NB4 (cell line): Measurements from ENCODE around the gene CLIP3.
A peak's percentile ranks its signal among the peaks of the same experiment; 100 is the strongest.

Experiments
- DNase-seq: peaks from one replicate; pipeline ENCODE4 v3.0.0; 2010; ENCODE audit warnings: low read depth
- H3K4me3 ChIP-seq: one replicate; pipeline ENCODE4 v1.5.1; 2011; ENCODE audit warnings: mild to moderate bottlenecking, low read depth, low read length, moderate library complexity
- MYC ChIP-seq: IDR thresholded peaks from 2 replicates; pipeline ENCODE4 v1.6.1; 2011; ENCODE audit warnings: low read depth, low read length
- POLR2A ChIP-seq: IDR thresholded peaks from 2 replicates; pipeline ENCODE4 v1.6.1; 2011; ENCODE audit warnings: mild to moderate bottlenecking; ENCODE audit not compliant: insufficient read length; ENCODE audit errors: extremely low read depth
- TF ChIP-seq, protein P1 (sequence below): IDR thresholded peaks from one replicate; pipeline ENCODE4 v1.5.1; 2012; ENCODE audit warnings: low read depth, low read length
- TF ChIP-seq, protein P2 (sequence below): IDR thresholded peaks from 2 replicates; pipeline ENCODE4 v1.6.1; 2011; ENCODE audit warnings: low read depth, low read length

The CLIP3 gene

DNA sequence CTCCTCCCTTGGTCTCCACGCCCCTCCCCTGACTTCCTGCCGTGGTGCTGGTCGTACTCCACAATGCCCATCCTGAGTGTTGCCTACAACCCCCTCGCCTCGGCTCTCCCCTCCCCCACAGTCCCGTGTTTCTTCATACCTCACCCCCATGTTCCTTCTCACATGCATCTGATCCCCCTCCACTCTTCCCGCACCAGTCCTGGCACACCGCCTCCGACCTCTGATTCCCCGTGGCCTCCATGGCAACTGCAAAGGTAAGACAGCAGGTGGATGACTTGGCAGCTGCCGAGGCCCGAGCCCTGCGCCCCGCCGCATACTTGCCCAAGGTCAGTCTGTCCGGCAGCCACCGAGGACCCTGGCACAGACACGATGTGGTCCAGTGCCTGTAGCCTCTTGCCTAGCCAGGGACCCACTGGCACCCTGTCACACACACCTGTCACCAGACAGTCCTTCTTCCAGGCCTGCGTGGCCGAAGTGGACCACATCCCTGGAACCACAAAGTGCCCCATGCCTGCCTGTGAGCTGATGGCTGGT lies 53.8 kb downstream of the CLIP3 start:
- H3K4me3 ChIP-seq, result no peak overlapping the region
- TF ChIP-seq POLR2A, result no peak
- TF ChIP-seq, protein P1, sequence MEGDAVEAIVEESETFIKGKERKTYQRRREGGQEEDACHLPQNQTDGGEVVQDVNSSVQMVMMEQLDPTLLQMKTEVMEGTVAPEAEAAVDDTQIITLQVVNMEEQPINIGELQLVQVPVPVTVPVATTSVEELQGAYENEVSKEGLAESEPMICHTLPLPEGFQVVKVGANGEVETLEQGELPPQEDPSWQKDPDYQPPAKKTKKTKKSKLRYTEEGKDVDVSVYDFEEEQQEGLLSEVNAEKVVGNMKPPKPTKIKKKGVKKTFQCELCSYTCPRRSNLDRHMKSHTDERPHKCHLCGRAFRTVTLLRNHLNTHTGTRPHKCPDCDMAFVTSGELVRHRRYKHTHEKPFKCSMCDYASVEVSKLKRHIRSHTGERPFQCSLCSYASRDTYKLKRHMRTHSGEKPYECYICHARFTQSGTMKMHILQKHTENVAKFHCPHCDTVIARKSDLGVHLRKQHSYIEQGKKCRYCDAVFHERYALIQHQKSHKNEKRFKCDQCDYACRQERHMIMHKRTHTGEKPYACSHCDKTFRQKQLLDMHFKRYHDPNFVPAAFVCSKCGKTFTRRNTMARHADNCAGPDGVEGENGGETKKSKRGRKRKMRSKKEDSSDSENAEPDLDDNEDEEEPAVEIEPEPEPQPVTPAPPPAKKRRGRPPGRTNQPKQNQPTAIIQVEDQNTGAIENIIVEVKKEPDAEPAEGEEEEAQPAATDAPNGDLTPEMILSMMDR, result no peak
- TF ChIP-seq, protein P2, sequence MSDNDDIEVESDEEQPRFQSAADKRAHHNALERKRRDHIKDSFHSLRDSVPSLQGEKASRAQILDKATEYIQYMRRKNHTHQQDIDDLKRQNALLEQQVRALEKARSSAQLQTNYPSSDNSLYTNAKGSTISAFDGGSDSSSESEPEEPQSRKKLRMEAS, result no peak
- TF ChIP-seq MYC, result no peak
- DNase-seq, result no peak

DNA sequence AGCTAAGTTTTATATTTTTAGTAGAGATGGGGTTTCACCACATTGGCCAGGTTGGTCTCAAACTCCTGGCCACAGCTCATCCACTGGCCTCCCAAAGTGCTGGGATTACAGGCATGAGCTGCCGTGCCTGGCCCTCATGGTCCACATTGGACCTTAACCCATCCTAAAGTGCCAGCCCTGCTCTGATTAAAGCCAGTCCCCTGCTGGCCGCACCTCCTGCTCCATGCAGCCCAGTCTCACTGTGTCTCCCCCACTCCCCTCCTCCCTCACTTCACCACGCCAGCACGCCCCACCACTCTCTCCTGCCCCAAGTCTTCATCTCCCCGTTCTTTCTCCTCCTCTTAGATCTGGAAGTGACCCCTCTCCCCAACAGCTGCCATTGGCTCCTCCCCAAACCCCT lies 54.4 kb downstream of the CLIP3 start:
- TF ChIP-seq POLR2A (no peak), MYC (no peak)
- TF ChIP-seq, protein P2, result no peak
- TF ChIP-seq, protein P1, result no peak
- no peak overlapping the region for H3K4me3 ChIP-seq
- no peak for DNase-seq

DNA sequence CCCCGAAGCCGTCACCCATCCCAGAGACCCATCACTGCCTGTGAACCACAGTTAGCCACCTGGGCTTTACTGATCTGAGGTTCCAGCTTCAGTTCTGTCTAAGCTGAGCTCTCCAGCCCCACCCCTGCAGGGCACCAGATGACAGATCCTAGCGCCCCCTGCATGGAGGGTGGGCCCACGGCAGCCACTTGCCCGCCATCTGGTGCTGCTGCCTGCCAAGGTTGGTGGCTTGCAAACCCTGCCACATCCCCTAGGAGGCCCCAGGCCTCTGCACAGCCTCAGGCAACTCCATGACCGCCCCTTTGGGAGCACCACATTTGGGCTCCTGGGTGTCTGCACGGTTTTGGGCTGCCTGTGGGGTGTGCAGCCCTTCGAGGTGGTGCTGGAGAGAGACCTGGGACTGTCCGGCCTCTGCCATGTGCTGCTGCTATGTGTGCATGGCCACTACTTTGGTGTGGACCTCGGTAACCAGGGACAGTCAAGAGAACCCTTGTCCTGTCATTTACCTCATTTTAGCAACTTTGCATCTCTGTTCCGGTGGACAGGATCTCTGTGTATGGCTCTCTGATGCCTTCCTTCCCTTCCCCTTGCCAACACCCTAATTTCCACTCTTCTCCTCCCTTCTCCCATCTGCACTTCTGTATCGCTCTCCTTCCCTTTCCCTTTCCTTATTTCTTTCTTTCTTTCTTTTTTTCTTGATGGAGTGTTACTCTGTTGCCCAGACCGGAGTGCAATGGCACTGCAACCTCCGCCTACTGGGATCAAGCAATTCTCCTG lies 55.0 kb downstream of the CLIP3 start:
- TF ChIP-seq MYC, result no peak
- TF ChIP-seq POLR2A, result no peak
- TF ChIP-seq, protein P1, result peak; percentile 30
- no peak overlapping the region for H3K4me3 ChIP-seq
- peak; percentile 65 for DNase-seq

DNA sequence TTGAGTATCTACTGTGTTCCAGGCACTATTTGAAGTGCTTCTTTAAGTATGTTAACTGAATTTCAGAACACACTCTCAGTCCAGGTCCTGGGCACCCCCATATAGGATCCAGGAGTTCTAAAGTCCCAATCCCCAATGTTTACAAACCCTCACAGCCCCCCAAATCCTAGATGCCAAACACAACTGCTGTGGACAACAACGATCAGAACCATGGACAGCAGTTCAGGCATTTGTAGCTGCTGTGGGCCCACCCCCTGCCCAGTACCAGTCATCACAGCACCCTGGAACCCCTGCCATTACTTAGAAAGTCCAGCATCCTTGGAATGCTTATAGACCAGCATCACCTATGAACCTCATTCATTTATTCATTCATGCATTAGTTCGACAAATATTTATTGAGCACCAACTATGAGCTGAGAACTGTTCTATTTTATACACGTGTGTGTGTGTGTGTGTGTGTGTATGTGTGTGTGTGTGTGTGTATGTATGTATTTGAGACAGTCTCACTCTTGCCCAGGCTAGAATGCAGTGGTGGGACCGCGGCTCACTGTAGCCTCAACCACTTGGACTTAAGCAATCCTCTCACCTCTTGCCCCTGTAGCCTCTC lies 57.0 kb downstream of the CLIP3 start:
- no peak overlapping the region for H3K4me3 ChIP-seq
- peak; percentile 30 for DNase-seq
- TF ChIP-seq, protein P1, result no peak
- no peak for TF ChIP-seq POLR2A

DNA sequence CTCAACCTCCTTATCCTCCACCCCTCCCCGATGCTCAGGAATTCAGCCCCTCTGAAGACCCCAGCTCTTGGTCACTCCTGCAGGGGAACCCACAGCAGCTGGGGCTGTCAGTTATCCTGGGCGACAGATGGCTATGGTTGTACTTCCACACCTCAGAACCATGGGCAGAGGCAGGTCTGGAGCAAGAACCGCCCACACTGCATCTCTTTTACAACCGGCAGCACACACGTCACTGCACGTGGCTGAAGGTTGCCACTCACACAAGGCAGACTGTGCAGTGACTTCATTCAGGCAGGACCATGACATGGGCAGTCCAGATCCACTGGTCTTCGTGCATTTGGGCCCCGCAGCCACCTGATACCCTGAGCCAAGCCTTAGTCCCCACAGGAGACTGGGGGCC lies 59.2 kb downstream of the CLIP3 start:
- DNase-seq, result peak; percentile 12
- TF ChIP-seq MYC, result no peak
- TF ChIP-seq, protein P2, result peak; percentile 53
- no peak overlapping the region for H3K4me3 ChIP-seq

DNA sequence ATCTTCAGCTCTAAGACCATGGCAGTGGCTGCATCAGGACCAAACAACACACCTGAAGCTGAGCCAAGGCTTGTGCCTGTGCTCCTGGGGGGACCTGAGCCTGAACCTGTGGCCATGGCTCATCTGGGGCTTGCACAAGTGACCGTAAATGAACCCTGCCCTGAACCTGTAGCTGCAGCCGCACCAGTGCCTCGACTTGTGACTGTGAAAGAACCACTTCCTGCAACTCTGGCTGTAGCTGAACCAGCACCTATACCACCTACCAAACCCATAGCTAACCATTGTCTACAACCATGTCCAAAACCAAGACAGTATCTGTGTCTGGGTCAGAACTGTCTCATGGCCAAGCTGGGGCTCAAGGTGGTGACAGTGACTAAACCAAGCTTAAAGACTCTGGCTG lies 65.9 kb downstream of the CLIP3 start:
- no peak overlapping the region for H3K4me3 ChIP-seq
- DNase-seq, result no peak
- TF ChIP-seq POLR2A (no peak), MYC (no peak)
- TF ChIP-seq, protein P1, result no peak
- TF ChIP-seq, protein P2, result no peak
